ENCODE data around the gene DAPK1.

The DAPK1 gene

GRCh38 chr9:87749335-87750035 lies 251.8 kb downstream of the DAPK1 start:
- no peak for DNase-seq
- H3K4me3 ChIP-seq = no peak overlapping the region
- TF ChIP-seq CTCF (IDR thresholded peaks at IDR 0.05) = no peak
- no peaks in the 10 kb centered on the region for H3K9me3 ChIP-seq
- H3K36me3 ChIP-seq = no peaks in the 10 kb centered on the region
- H3K4me1 ChIP-seq = no peaks in the 10 kb centered on the region
- intact Hi-C loops (cut with DNase I; ENCODE audit: low total_unique reads) = loop anchor here (10.0 kb wide), 1 partner anchor 55 kb away; no protein-coding TSS in a partner anchor
- no peak overlapping the region for H3K27ac ChIP-seq
- peaks cover 0 to 4% of the 10 kb centered on the region in 2 donors for H3K27me3 ChIP-seq

- no peak for TF ChIP-seq CTCF (IDR thresholded peaks at IDR 0.05)
These were observed 253.1 kb downstream of the DAPK1 start for GRCh38 chr9:87750726-87751125.

GRCh38 chr9:87751423-87751822 lies 253.8 kb downstream of the DAPK1 start:
- Histone ChIP-seq H3K27ac (no peak overlapping the region), H3K9me3 (no peaks in the 10 kb centered on the region), H3K36me3 (no peaks in the 10 kb centered on the region), H3K4me1 (no peaks in the 10 kb centered on the region), H3K4me3 (no peak overlapping the region), H3K27me3 (peaks cover 0 to 4% of the 10 kb centered on the region in 2 donors)
- no peak for DNase-seq
- no peak for TF ChIP-seq CTCF (IDR thresholded peaks at IDR 0.05)
- intact Hi-C loops (cut with DNase I; ENCODE audit: low total_unique reads) = no loop called here

More at GRCh38 chr9:87750726-87751125, 253.1 kb downstream of the DAPK1 start:
- no peaks in the 10 kb centered on the region for H3K36me3 ChIP-seq
- no peaks in the 10 kb centered on the region for H3K4me1 ChIP-seq
- H3K4me3 ChIP-seq = no peak overlapping the region
- H3K27me3 ChIP-seq = peaks cover 0 to 4% of the 10 kb centered on the region in 2 donors
- H3K27ac ChIP-seq = no peak overlapping the region
- intact Hi-C loops (cut with DNase I; ENCODE audit: low total_unique reads) = no loop called here
- no peaks in the 10 kb centered on the region for H3K9me3 ChIP-seq
- DNase-seq = no peak

- H3K4me3 ChIP-seq = no peak overlapping the region
- no peaks in the 10 kb centered on the region for H3K9me3 ChIP-seq
- intact Hi-C loops (cut with DNase I; ENCODE audit: low total_unique reads) = no loop called here
- no peak overlapping the region for H3K27ac ChIP-seq
- no peaks in the 10 kb centered on the region for H3K36me3 ChIP-seq
- H3K4me1 ChIP-seq = no peaks in the 10 kb centered on the region
- no peak for TF ChIP-seq CTCF (IDR thresholded peaks at IDR 0.05)
- peaks cover 0 to 4% of the 10 kb centered on the region in 2 donors for H3K27me3 ChIP-seq
- DNase-seq = no peak
These were observed 254.2 kb downstream of the DAPK1 start for GRCh38 chr9:87751868-87752267.

- Histone ChIP-seq H3K4me3 (no peak overlapping the region), H3K9me3 (no peaks in the 10 kb centered on the region)
These were observed 255.6 kb downstream of the DAPK1 start for GRCh38 chr9:87753313-87753712.

More at GRCh38 chr9:87753313-87753712, 255.6 kb downstream of the DAPK1 start:
- intact Hi-C loops (cut with DNase I; ENCODE audit: low total_unique reads) = no loop called here
- DNase-seq = no peak
- H3K4me1 ChIP-seq = no peaks in the 10 kb centered on the region
- no peak overlapping the region for H3K27ac ChIP-seq
- no peaks in the 10 kb centered on the region for H3K36me3 ChIP-seq
- no peak for TF ChIP-seq CTCF (IDR thresholded peaks at IDR 0.05)
- no peaks in the 10 kb centered on the region for H3K27me3 ChIP-seq

Data from tibial artery (tissue), 4 donors.